Colonic mucosa (tissue), 4 donors: ENCODE data around the gene DIP2B. TPM values are rescaled to one million over a fixed set of nuclear protein-coding genes. Genes with fewer than 3 reads are reported as not detected.
"Not testable (repeated sequence)": the region's sequence is repeated elsewhere in the genome, so short reads cannot be mapped to it uniquely, and the experiment has no call there.

ENCODE experiments used
- DNase-seq: peaks from one replicate; pipeline ENCODE4 v3.0.0-alpha.2; 2020
- H3K27ac ChIP-seq: fragments of 200-600 bp; one replicate; pipeline ENCODE4 v1.8.0; 2021
- H3K27me3 ChIP-seq: fragments of 200-600 bp; one replicate; pipeline ENCODE4 v1.8.0; 2021
- H3K36me3 ChIP-seq: fragments of 200-600 bp; one replicate; pipeline ENCODE4 v1.8.0; 2021
- H3K4me1 ChIP-seq: fragments of 200-600 bp; one replicate; pipeline ENCODE4 v1.8.0; 2021; ENCODE audit warnings: mild to moderate bottlenecking
- H3K4me3 ChIP-seq: fragments of 200-600 bp; one replicate; pipeline ENCODE4 v1.8.0; 2021
- H3K9ac ChIP-seq, 2 donors: one replicate each; pipeline ENCODE4 v1.7.0; 2013; ENCODE audit warnings: control low read depth in 2 of 2, low read depth in 2 of 2, low read length in 2 of 2
- H3K9me3 ChIP-seq: fragments of 200-600 bp; one replicate; pipeline ENCODE4 v1.8.0; 2021
- CTCF ChIP-seq: fragments of 200-600 bp; IDR thresholded peaks from one replicate; pipeline ENCODE4 v1.8.0; 2022; ENCODE audit warnings: antibody characterized with exemption, mild to moderate bottlenecking
- intact Hi-C: fragments of 100-400 bp; cut with DNase I; formaldehyde crosslinking; loops from one replicate; pipeline ENCODE4 v1.14.1; 2022
- total RNA-seq, 2 donors: library from RNA; stranded (reverse); fragmentation: NEBNext Ultra II Directional in 1 of 2; extraction: Animal tissue kit (Norgen Biotek cat#: 25700) in 1 of 2; gene quantifications; one replicate each; pipeline ENCODE4 v1.2.1, GENCODE V29; 2021
- donor health status: healthy.
- donor health status: DM: no; HTN: no; CAD: no.
- donor health status: DM: no; HTN: no; CAD: no.

Gene DIP2B
- total RNA-seq, 2 donors from 2014 or later: 34.3 to 36.8 TPM

DNA sequence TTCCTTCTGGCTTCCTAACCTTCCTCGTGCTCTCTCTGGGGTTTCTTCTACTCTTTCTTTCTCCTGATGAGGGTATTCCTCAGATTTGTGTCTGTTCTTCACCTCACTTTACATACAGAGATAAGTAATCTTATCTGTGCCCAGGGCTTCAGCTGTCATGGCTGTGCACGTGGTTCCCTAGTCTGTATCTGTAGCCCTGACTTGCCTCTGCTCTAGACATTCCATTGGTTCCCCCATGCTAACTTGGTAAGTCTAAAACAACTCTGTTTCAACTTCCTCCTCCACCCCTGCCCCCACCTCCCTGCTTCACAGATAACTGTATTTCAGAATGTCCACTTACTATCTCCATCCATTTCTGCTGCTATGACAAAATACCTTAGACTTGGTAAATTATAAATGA lies 10.8 kb downstream of the DIP2B start:
- intact Hi-C loops: no loop called here
- Histone ChIP-seq H3K27me3 (no peaks in the 10 kb centered on the region), H3K4me1 (peaks cover 12% of the 10 kb centered on the region)

GRCh38 chr12:50517421-50518048 lies 12.8 kb downstream of the DIP2B start:
- no peaks in the 10 kb centered on the region for H3K27me3 ChIP-seq
- TF ChIP-seq CTCF: no peak
- no peaks in the 10 kb centered on the region for H3K36me3 ChIP-seq
- H3K9ac ChIP-seq: no peak overlapping the region
- peak overlapping the region; percentile 64 for H3K27ac ChIP-seq
- H3K4me1 ChIP-seq: peaks cover 12% of the 10 kb centered on the region
- H3K4me3 ChIP-seq: no peak overlapping the region
- no peaks in the 10 kb centered on the region for H3K9me3 ChIP-seq
- DNase-seq: no peak
- intact Hi-C loops: no loop called here

More for the DNA sequence above, 10.8 kb downstream of the DIP2B start:
- H3K4me3 ChIP-seq: no peak overlapping the region
- DNase-seq: no peak
- H3K36me3 ChIP-seq: no peaks in the 10 kb centered on the region
- TF ChIP-seq CTCF: no peak
- H3K27ac ChIP-seq: no peak overlapping the region
- H3K9me3 ChIP-seq: no peaks in the 10 kb centered on the region
- H3K9ac ChIP-seq: no peak overlapping the region

- no peak for DNase-seq
- Histone ChIP-seq H3K9ac (no peak overlapping the region), H3K27ac (peak overlapping the region; percentile 64), H3K4me1 (peaks cover 12% of the 10 kb centered on the region), H3K9me3 (no peaks in the 10 kb centered on the region), H3K36me3 (no peaks in the 10 kb centered on the region), H3K4me3 (no peak overlapping the region), H3K27me3 (no peaks in the 10 kb centered on the region)
- TF ChIP-seq CTCF: no peak
- intact Hi-C loops: no loop called here
These were observed 13.3 kb downstream of the DIP2B start for GRCh38 chr12:50518090-50518489.

GRCh38 chr12:50519353-50519752 lies 14.6 kb downstream of the DIP2B start:
- peaks cover 12% of the 10 kb centered on the region for H3K4me1 ChIP-seq
- TF ChIP-seq CTCF: no peak
- H3K27ac ChIP-seq: no peak overlapping the region
- no peaks in the 10 kb centered on the region for H3K27me3 ChIP-seq
- H3K36me3 ChIP-seq: no peaks in the 10 kb centered on the region
- H3K4me3 ChIP-seq: no peak overlapping the region
- intact Hi-C loops: no loop called here
- H3K9ac ChIP-seq: no peak overlapping the region
- DNase-seq: no peak
- H3K9me3 ChIP-seq: no peaks in the 10 kb centered on the region

DNA sequence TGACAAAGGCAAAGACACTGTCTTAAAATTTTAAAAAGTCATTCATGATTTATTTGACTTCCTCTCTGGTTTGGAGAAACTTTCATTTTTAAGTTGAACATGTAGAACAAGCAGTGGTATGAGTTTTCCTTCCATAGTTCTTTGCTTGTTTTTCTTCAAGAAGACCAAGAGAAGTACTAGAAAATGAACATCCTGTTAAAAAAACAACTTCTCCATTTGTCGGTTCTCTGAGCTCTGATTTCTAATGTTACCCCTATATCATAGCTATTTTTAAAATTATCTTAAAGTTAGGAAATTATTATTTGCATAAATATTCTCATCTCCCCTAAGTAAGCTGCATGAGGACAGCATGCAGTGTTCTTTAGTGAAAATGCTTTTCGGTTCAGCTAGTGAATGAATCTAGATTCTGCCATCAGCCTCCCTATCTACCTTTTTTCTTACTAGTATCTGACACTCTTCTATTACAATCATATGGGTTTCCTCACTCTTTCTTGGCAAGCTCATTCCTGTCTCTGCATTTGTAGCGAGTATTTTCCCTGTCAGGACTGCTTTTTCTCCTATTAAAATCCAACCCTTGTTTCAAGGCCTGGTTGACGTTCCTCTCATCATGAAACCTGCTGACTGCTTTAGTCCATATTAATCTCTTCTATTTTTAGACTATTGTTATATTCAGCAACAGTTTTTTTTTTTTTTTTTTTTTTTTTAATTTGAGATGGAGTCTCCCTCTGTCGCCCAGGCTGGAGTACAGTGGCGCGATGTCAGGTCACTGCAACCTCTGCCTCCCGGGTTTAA lies 15.8 kb downstream of the DIP2B start:
- H3K9me3 ChIP-seq: no peaks in the 10 kb centered on the region
- no peak overlapping the region for H3K27ac ChIP-seq
- no peak for DNase-seq
- H3K36me3 ChIP-seq: no peaks in the 10 kb centered on the region
- no peak for TF ChIP-seq CTCF
- H3K4me1 ChIP-seq: peaks cover 8% of the 10 kb centered on the region
- no peaks in the 10 kb centered on the region for H3K27me3 ChIP-seq
- intact Hi-C loops: no loop called here
- no peak overlapping the region for H3K4me3 ChIP-seq
- no peak overlapping the region for H3K9ac ChIP-seq

- H3K27me3 ChIP-seq, DNase-seq, H3K4me3 ChIP-seq, H3K9ac ChIP-seq, H3K27ac ChIP-seq, H3K9me3 ChIP-seq, intact Hi-C loops, H3K36me3 ChIP-seq: not testable (repeated sequence)
- peaks cover 13% of the 10 kb centered on the region for H3K4me1 ChIP-seq
These were observed 17.0 kb downstream of the DIP2B start for GRCh38 chr12:50521781-50522180.
